Measurements from ENCODE around the gene PACSIN2.

GRCh38 chr22:42937164-42937843 is 77.6 kb downstream of the PACSIN2 start:
- TF ChIP-seq, protein P1, sequence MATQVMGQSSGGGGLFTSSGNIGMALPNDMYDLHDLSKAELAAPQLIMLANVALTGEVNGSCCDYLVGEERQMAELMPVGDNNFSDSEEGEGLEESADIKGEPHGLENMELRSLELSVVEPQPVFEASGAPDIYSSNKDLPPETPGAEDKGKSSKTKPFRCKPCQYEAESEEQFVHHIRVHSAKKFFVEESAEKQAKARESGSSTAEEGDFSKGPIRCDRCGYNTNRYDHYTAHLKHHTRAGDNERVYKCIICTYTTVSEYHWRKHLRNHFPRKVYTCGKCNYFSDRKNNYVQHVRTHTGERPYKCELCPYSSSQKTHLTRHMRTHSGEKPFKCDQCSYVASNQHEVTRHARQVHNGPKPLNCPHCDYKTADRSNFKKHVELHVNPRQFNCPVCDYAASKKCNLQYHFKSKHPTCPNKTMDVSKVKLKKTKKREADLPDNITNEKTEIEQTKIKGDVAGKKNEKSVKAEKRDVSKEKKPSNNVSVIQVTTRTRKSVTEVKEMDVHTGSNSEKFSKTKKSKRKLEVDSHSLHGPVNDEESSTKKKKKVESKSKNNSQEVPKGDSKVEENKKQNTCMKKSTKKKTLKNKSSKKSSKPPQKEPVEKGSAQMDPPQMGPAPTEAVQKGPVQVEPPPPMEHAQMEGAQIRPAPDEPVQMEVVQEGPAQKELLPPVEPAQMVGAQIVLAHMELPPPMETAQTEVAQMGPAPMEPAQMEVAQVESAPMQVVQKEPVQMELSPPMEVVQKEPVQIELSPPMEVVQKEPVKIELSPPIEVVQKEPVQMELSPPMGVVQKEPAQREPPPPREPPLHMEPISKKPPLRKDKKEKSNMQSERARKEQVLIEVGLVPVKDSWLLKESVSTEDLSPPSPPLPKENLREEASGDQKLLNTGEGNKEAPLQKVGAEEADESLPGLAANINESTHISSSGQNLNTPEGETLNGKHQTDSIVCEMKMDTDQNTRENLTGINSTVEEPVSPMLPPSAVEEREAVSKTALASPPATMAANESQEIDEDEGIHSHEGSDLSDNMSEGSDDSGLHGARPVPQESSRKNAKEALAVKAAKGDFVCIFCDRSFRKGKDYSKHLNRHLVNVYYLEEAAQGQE (IDR thresholded peaks at IDR 0.05; ENCODE audit: insufficient read depth in 1 of 2, low read depth in 2 of 2, low read length in 2 of 2): no peak
- TF ChIP-seq SIN3A (IDR thresholded peaks at IDR 0.05; ENCODE audit: borderline replicate concordance, insufficient read depth, low read length): no peak

All from PFSK-1 (cell line).